ENCODE measurements around the gene ENO1. TPM values are rescaled to one million over a fixed set of nuclear protein-coding genes. Genes with fewer than 3 reads are reported as not detected.
A peak's percentile ranks its signal among the peaks of the same experiment; 100 is the strongest.

ENO1 gene
- total RNA-seq, 1 donor from 2014 or later: 1,154 TPM

DNA sequence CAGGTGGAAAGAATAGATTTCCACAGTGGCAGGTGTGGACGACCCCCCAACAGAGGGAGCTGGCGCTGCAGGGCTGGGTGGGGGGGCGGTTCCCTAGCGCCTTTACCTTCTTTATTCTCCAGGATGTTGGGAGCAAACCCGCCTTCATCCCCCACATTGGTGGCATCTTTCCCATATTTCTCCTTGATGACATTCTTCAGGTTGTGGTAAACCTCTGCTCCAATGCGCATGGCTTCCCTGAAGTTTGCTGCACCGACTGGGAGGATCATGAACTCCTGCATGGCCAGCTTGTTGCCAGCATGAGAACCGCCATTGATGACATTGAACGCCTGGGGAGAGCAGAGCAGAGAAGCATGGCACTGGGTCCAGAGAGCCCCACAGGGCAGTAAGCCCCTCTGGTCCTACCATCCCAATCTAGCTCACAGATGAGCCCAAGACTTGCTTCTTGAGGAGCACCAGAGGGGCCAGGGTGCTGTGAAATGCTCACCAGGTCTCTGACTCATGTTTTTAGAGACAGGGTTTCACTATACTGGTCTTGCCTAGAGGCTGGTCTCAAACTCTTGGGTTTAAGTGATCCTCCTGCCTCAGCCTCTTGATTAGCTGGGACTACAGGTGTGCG lies 12.2 kb downstream of the ENO1 start:
- H3K27ac Mint-ChIP-seq (ENCODE audit: unreplicated experiment): peak overlapping the region; percentile 59
- no peak for DNase-seq (ENCODE audit: low spot score)
- TF ChIP-seq, protein P1, sequence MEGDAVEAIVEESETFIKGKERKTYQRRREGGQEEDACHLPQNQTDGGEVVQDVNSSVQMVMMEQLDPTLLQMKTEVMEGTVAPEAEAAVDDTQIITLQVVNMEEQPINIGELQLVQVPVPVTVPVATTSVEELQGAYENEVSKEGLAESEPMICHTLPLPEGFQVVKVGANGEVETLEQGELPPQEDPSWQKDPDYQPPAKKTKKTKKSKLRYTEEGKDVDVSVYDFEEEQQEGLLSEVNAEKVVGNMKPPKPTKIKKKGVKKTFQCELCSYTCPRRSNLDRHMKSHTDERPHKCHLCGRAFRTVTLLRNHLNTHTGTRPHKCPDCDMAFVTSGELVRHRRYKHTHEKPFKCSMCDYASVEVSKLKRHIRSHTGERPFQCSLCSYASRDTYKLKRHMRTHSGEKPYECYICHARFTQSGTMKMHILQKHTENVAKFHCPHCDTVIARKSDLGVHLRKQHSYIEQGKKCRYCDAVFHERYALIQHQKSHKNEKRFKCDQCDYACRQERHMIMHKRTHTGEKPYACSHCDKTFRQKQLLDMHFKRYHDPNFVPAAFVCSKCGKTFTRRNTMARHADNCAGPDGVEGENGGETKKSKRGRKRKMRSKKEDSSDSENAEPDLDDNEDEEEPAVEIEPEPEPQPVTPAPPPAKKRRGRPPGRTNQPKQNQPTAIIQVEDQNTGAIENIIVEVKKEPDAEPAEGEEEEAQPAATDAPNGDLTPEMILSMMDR (IDR thresholded peaks at IDR 0.05): no peak
- no peaks in the 10 kb centered on the region for H3K9me3 Mint-ChIP-seq (ENCODE audit: low read depth)
- no peak overlapping the region for H3K4me3 Mint-ChIP-seq (ENCODE audit: unreplicated experiment)
- H3K4me1 Mint-ChIP-seq (ENCODE audit: low read depth): peaks cover 42% of the 10 kb centered on the region
- no peaks in the 10 kb centered on the region for H3K27me3 Mint-ChIP-seq (ENCODE audit: low read depth)
- peaks cover 64% of the 10 kb centered on the region for H3K36me3 Mint-ChIP-seq (ENCODE audit: low read depth)

DNA sequence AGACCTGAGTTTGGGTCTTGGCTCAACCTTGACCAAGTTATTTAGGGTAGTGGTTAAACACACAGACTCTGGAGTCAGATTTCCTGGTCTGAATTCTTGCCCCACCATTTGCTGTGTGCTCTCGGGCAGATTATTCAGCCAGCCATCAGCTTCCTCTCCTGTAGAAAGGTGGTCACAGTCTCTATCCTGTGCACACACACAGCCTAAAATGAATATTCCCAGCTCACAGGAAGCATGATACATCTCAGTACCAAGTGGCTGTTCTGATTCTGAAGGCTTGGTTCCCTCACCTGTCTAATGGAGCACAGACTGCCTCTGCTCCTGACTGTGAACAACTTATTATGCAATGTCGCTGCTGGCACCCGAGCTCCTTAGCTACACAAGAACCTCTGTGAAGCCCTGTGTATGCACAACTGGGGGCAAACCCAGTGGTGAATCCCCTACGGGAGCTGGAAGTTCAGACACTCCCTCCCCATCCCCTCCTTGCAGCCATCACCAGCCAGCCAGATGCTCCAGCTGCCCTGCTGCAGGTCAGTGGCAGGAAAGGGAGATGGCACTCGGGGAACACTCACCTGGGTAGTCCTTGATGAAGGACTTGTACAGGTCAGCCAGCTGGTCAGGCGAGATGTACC lies 13.7 kb downstream of the ENO1 start:
- Mint-ChIP-seq H3K27ac (ENCODE audit: unreplicated experiment) (no peak overlapping the region), H3K4me3 (ENCODE audit: unreplicated experiment) (no peak overlapping the region), H3K9me3 (ENCODE audit: low read depth) (no peaks in the 10 kb centered on the region), H3K36me3 (ENCODE audit: low read depth) (peaks cover 61% of the 10 kb centered on the region), H3K4me1 (ENCODE audit: low read depth) (peaks cover 38% of the 10 kb centered on the region), H3K27me3 (ENCODE audit: low read depth) (no peaks in the 10 kb centered on the region)
- TF ChIP-seq, protein P1 (IDR thresholded peaks at IDR 0.05): no peak
- no peak for DNase-seq (ENCODE audit: low spot score)

DNA sequence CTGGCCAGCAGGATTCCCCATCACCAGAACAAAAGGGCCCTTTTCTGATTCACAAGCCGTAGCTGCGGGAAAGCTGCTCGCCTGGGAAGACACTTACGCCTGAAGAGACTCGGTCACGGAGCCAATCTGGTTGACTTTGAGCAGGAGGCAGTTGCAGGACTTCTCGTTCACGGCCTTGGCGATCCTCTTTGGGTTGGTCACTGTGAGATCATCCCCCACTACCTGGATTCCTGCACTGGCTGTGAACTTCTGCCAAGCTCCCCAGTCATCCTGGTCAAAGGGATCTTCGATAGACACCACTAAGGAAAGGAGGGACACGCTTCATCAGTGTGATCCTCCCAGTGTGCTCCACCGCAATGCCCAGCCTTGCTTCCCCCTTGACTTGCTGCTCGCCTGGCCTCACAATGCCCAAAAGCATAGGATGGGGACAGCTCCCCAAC lies 14.7 kb downstream of the ENO1 start:
- Mint-ChIP-seq H3K27ac (ENCODE audit: unreplicated experiment) (no peak overlapping the region), H3K9me3 (ENCODE audit: low read depth) (no peaks in the 10 kb centered on the region), H3K27me3 (ENCODE audit: low read depth) (no peaks in the 10 kb centered on the region), H3K4me3 (ENCODE audit: unreplicated experiment) (no peak overlapping the region), H3K4me1 (ENCODE audit: low read depth) (peaks cover 37% of the 10 kb centered on the region), H3K36me3 (ENCODE audit: low read depth) (peaks cover 55% of the 10 kb centered on the region)
- TF ChIP-seq, protein P1 (IDR thresholded peaks at IDR 0.05): no peak
- no peak for DNase-seq (ENCODE audit: low spot score)

DNA sequence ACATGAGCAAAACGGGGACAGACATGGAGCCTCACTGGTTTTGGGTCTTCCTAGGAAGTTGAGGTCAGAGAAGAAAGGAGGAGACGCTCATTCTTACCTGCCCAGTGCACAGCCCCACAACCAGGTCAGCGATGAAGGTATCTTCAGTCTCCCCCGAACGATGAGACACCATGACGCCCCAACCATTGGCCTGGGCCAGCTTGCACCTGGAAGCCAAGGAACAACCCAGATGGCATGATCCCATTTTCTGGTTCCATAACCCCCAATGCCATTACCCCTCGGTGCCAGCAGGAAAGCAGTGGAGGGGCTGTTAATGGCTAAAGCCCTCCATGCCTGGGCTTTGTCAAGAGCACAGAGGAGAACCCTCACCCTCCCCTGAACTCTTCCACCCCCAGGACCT lies 15.3 kb downstream of the ENO1 start:
- TF ChIP-seq, protein P1 (IDR thresholded peaks at IDR 0.05): no peak
- Mint-ChIP-seq H3K27ac (ENCODE audit: unreplicated experiment) (no peak overlapping the region), H3K4me3 (ENCODE audit: unreplicated experiment) (no peak overlapping the region), H3K27me3 (ENCODE audit: low read depth) (no peaks in the 10 kb centered on the region), H3K4me1 (ENCODE audit: low read depth) (peaks cover 44% of the 10 kb centered on the region), H3K36me3 (ENCODE audit: low read depth) (peaks cover 56% of the 10 kb centered on the region), H3K9me3 (ENCODE audit: low read depth) (no peaks in the 10 kb centered on the region)
- no peak for DNase-seq (ENCODE audit: low spot score)

DNA sequence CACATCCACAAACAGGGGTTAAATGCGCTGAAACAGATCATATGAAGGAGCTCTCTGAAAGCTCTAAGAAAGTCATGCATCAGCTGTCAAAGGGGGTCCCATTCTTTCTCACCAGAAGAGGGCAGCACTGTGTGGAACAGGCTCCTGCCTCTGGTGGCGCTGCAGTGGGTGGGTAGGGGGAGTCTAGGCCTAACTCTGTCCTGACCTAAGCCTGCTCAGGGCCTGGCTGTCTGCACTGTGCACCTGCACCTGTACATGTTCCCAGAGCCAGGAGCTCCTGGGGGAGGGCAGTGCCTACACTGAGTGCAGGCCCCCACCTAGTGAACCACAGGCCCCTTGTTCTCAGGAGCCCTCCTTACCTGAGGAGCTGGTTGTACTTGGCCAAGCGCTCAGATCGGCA lies 16.0 kb downstream of the ENO1 start:
- no peak overlapping the region for H3K4me3 Mint-ChIP-seq (ENCODE audit: unreplicated experiment)
- no peaks in the 10 kb centered on the region for H3K27me3 Mint-ChIP-seq (ENCODE audit: low read depth)
- H3K36me3 Mint-ChIP-seq (ENCODE audit: low read depth): peaks cover 51% of the 10 kb centered on the region
- TF ChIP-seq, protein P1 (IDR thresholded peaks at IDR 0.05): peak; percentile 82
- H3K4me1 Mint-ChIP-seq (ENCODE audit: low read depth): peaks cover 46% of the 10 kb centered on the region
- H3K9me3 Mint-ChIP-seq (ENCODE audit: low read depth): no peaks in the 10 kb centered on the region
- no peak for DNase-seq (ENCODE audit: low spot score)
- peak overlapping the region; percentile 66 for H3K27ac Mint-ChIP-seq (ENCODE audit: unreplicated experiment)
